Activated CD4-positive, alpha-beta T cell treated with anti-CD3 and anti-CD28 coated beads, Interleukin-2, amount 10 ng/mL, durations not matched to agents 7 days and 5 days (primary cell): ENCODE results near the gene EFNA1. TPM values are rescaled to one million over a fixed set of nuclear protein-coding genes. Genes with fewer than 3 reads are reported as not detected.

Source experiments
- CTCF ChIA-PET: fragments of 350-600 bp; sonication (Branson Sonifier 250); formaldehyde crosslinking; loops from one replicate; lab custom pipeline; 2021; ENCODE audit warnings: antibody characterized with exemption; lab: Charles Lee
- POLR2A ChIA-PET: fragments of 350-600 bp; sonication (Branson Sonifier 250); formaldehyde crosslinking; loops from one replicate; lab custom pipeline; 2021; ENCODE audit warnings: antibody characterized with exemption; lab: Charles Lee
- DNase-seq: peaks from one replicate; pipeline ENCODE4 v3.0.0-alpha.2; 2020
- H3K27ac Mint-ChIP-seq: one replicate; pipeline ENCODE4 v1.8.0; 2021; ENCODE audit warnings: mild to moderate bottlenecking, moderate library complexity, mixed read lengths
- H3K27me3 Mint-ChIP-seq: one replicate; pipeline ENCODE4 v1.8.0; 2021; ENCODE audit warnings: mixed read lengths
- H3K36me3 Mint-ChIP-seq: one replicate; pipeline ENCODE4 v1.8.0; 2021; ENCODE audit warnings: low read depth, mixed read lengths
- H3K4me1 Mint-ChIP-seq: one replicate; pipeline ENCODE4 v1.8.0; 2021; ENCODE audit warnings: mixed read lengths
- H3K4me3 Mint-ChIP-seq: one replicate; pipeline ENCODE4 v1.8.0; 2021; ENCODE audit warnings: mild to moderate bottlenecking, moderate library complexity, mixed read lengths
- H3K9me3 Mint-ChIP-seq: one replicate; pipeline ENCODE4 v1.8.0; 2021; ENCODE audit warnings: mixed read lengths
- total RNA-seq, 2 experiments: library from RNA; stranded (reverse); gene quantifications; one replicate each; pipeline ENCODE4 v1.2.3, GENCODE V29; 2021

The EFNA1 gene
- total RNA-seq, 2 experiments from 2014 or later: 0.15 TPM; not detected in 1

DNA sequence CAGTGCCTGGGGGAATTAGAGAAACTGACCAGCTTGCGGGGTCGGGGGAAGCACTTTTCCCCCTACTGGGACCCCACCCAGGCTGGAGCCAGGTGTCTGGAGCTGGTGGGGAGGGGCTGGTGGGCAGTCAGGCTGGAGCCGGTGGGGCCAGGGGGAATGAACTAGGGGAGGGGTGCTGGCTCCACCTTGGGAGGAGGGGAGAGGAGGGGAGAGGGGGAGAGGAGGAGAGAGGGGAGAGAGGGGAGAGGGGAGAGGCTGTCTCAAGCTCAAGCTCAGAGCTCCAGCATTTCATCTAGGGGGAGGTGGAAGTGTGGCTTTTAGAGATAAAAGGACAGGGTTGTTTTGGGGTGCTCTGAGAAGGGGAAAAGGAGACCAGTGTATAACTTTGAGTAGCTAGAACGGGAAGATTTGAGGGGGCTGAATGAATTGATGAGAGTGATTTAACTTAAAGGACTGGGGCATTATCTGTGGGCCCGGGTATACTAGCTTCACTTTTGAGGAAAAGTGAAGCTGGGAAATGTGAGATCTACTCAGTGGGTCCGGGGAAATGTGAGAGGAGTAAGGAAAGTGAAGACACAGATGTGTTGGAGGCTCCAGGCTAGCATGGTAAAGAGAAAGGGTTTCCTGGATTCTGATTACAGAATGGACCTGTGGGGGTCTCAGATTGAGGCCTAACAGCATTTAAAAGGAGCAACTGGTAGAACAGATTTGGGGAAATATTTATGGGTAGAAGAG, 2.8 kb downstream of the EFNA1 start:
- POLR2A ChIA-PET: interaction anchor here (0.5 kb wide), 1 partner anchor 88 kb away, joined by 3 read pairs; no protein-coding TSS in a partner anchor
- H3K4me3 Mint-ChIP-seq: no peak overlapping the region
- peaks cover 29% of the 10 kb centered on the region for H3K27me3 Mint-ChIP-seq
- no peak overlapping the region for H3K27ac Mint-ChIP-seq
- H3K4me1 Mint-ChIP-seq: peaks cover 49% of the 10 kb centered on the region
- no peaks in the 10 kb centered on the region for H3K9me3 Mint-ChIP-seq
- no peak for DNase-seq
- CTCF ChIA-PET: interaction anchor here (0.6 to 4.0 kb wide), 7 partner anchors 12 to 374 kb away, joined by 3 to 19 read pairs (median 6); partner anchors contain the start of genes KRTCAP2 and TRIM46
- no peaks in the 10 kb centered on the region for H3K36me3 Mint-ChIP-seq

DNA sequence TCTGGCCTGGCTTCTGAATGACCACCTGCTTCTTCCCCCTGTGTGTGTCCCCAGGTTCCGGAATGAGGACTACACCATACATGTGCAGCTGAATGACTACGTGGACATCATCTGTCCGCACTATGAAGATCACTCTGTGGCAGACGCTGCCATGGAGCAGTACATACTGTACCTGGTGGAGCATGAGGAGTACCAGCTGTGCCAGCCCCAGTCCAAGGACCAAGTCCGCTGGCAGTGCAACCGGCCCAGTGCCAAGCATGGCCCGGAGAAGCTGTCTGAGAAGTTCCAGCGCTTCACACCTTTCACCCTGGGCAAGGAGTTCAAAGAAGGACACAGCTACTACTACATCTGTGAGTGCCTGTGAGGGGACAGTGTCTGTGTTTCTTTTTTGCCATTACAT, 3.6 kb downstream of the EFNA1 start:
- Mint-ChIP-seq H3K9me3 (no peaks in the 10 kb centered on the region), H3K4me3 (no peak overlapping the region), H3K27me3 (peaks cover 25% of the 10 kb centered on the region), H3K4me1 (peaks cover 48% of the 10 kb centered on the region), H3K27ac (peak overlapping the region; percentile 25), H3K36me3 (peaks cover 2% of the 10 kb centered on the region)
- DNase-seq: no peak
- ChIA-PET CTCF (interaction anchor here (0.8 to 4.0 kb wide), 8 partner anchors 8 to 46 kb away, joined by 3 to 19 read pairs (median 4); partner anchors contain the start of genes DPM3, KRTCAP2 and TRIM46), POLR2A (interaction anchor here (0.5 kb wide), 1 partner anchor 89 kb away, joined by 3 read pairs; no protein-coding TSS in a partner anchor)

DNA sequence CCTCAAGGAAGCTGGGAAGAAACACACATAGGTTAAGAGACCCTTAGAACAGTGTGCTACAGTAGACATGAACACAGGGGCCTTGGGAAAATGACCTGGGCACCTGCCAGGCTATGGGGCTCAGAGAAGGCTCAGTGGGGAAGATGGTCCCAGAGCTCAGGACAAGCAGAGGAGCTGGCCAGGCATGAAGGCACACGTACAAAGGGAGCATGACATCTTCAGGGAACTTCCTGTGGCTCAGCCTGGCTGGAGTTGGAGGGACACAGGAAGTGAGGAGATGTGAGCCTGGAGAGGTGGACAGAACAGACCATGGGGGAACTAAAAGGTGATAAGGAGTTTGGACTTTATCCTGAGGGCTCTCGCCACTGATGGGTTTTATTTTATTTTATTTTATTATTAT, 4.2 kb downstream of the EFNA1 start:
- H3K36me3 Mint-ChIP-seq: peaks cover 3% of the 10 kb centered on the region
- H3K4me1 Mint-ChIP-seq: peaks cover 48% of the 10 kb centered on the region
- peaks cover 21% of the 10 kb centered on the region for H3K27me3 Mint-ChIP-seq
- no peak for DNase-seq
- peak overlapping the region; percentile 25 for H3K27ac Mint-ChIP-seq
- no peak overlapping the region for H3K4me3 Mint-ChIP-seq
- H3K9me3 Mint-ChIP-seq: no peaks in the 10 kb centered on the region
- CTCF ChIA-PET: interaction anchor here (0.8 to 4.0 kb wide), 7 partner anchors 8 to 47 kb away, joined by 3 to 19 read pairs (median 6); partner anchors contain the start of genes DPM3, KRTCAP2 and TRIM46
- POLR2A ChIA-PET: no interaction called here

DNA sequence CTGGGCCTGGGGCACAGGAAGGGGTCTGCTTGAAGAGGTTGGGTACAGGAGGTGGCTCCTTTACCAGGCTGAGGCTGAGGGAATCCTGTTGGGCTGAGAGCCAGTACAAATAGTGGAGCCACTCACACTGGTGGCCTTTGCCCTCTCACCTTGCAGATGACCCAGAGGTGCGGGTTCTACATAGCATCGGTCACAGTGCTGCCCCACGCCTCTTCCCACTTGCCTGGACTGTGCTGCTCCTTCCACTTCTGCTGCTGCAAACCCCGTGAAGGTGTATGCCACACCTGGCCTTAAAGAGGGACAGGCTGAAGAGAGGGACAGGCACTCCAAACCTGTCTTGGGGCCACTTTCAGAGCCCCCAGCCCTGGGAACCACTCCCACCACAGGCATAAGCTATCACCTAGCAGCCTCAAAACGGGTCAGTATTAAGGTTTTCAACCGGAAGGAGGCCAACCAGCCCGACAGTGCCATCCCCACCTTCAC, 6.2 kb downstream of the EFNA1 start:
- ChIA-PET CTCF (interaction anchor here (1.0 to 1.8 kb wide), 2 partner anchors 34 to 49 kb away, joined by 3 to 5 read pairs; no protein-coding TSS in a partner anchor), POLR2A (no interaction called here)
- H3K9me3 Mint-ChIP-seq: no peaks in the 10 kb centered on the region
- H3K27ac Mint-ChIP-seq: no peak overlapping the region
- peak overlapping the region; percentile 15 for H3K4me3 Mint-ChIP-seq
- H3K36me3 Mint-ChIP-seq: peaks cover 16% of the 10 kb centered on the region
- DNase-seq: no peak
- peaks cover 51% of the 10 kb centered on the region for H3K4me1 Mint-ChIP-seq
- H3K27me3 Mint-ChIP-seq: peaks cover 3% of the 10 kb centered on the region

DNA sequence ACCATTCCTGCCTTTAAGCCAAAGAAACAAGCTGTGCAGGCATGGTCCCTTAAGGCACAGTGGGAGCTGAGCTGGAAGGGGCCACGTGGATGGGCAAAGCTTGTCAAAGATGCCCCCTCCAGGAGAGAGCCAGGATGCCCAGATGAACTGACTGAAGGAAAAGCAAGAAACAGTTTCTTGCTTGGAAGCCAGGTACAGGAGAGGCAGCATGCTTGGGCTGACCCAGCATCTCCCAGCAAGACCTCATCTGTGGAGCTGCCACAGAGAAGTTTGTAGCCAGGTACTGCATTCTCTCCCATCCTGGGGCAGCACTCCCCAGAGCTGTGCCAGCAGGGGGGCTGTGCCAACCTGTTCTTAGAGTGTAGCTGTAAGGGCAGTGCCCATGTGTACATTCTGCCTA, 6.6 kb downstream of the EFNA1 start:
- no peak for DNase-seq
- Mint-ChIP-seq H3K36me3 (peaks cover 19% of the 10 kb centered on the region), H3K27ac (peak overlapping the region; percentile 98), H3K9me3 (no peaks in the 10 kb centered on the region), H3K4me1 (peaks cover 49% of the 10 kb centered on the region), H3K4me3 (peak overlapping the region; percentile 98), H3K27me3 (no peaks in the 10 kb centered on the region)
- ChIA-PET POLR2A (no interaction called here), CTCF (interaction anchor here (1.0 to 1.8 kb wide), 5 partner anchors 34 to 49 kb away, joined by 3 to 7 read pairs (median 4); no protein-coding TSS in a partner anchor)

DNA sequence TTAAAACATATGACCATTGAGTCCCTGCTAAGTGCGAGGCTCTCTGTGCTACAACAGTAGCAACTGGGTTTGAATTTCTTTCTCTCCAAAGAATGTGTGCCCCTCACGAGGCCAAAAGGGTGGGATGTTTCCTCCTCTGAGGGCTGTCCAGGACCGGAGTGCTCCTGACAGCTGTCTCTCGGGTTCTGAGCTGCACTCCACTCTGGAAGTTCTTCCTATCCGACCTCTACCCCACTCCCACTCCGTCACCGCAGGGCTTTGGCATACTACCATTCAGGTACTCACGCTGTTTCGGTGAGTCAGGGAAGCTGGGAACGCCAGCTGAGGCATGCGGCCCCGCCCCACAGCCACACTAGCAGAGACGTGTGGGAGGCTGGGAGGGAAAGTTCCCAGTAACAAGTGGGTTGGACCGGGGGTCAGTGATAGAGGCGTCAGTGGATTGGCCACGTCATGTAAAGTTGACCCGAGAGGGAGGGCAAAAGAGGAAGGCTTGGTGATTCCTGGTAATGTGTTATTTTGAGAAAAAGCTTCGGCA, 7.3 kb downstream of the EFNA1 start:
- peak overlapping the region; percentile 98 for H3K27ac Mint-ChIP-seq
- no peaks in the 10 kb centered on the region for H3K9me3 Mint-ChIP-seq
- H3K4me1 Mint-ChIP-seq: peaks cover 48% of the 10 kb centered on the region
- H3K4me3 Mint-ChIP-seq: peak overlapping the region; percentile 98
- no peaks in the 10 kb centered on the region for H3K27me3 Mint-ChIP-seq
- H3K36me3 Mint-ChIP-seq: peaks cover 21% of the 10 kb centered on the region
- CTCF ChIA-PET: interaction anchor here (0.6 to 1.8 kb wide), 8 partner anchors 25 to 67 kb away, joined by 3 to 12 read pairs (median 3); partner anchors contain the start of gene KRTCAP2
- POLR2A ChIA-PET: no interaction called here
- DNase-seq: peak; percentile 23

DNA sequence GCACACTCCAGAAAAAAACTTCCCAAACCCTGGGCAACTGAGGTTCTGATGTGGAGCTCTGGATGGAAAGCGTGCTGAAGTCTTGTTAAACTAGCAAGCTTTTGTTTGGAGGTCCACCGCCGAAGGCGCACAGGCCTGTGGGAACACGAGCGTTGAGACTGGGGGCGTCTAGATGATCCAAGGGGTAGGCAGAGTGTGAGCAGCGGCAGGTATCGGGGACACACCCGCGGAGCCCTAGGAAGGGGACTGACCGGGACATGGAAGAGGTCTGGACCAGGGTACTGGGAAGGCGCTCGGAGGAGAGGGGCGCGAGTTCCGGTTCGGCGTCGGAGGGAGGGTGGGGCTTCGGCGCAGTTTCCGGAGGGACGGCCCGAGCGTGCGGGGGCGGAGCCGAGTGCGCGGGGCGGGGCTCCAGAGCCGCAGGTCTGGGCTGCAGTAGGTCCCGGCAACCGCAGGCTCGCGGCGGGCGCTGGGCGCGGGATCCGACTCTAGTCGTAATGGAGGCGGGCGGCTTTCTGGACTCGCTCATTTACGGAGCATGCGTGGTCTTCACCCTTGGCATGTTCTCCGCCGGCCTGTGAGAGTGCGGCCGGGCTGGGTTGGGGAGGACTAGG, 7.8 kb downstream of the EFNA1 start, which contains the start of gene SLC50A1:
Gene SLC50A1 (plus strand): TSS at position 438 of the 614 bp plus-strand sequence. CDS start 60 bp downstream, at position 498.
- no peaks in the 10 kb centered on the region for H3K9me3 Mint-ChIP-seq
- ChIA-PET CTCF (interaction anchor here (0.6 to 1.8 kb wide), 8 partner anchors 24 to 68 kb away, joined by 3 to 12 read pairs (median 3); partner anchors contain the start of gene KRTCAP2), POLR2A (no interaction called here)
- H3K36me3 Mint-ChIP-seq: peaks cover 23% of the 10 kb centered on the region
- peaks cover 48% of the 10 kb centered on the region for H3K4me1 Mint-ChIP-seq
- peak within 1 kb of the TSS; percentile 98 for H3K4me3 Mint-ChIP-seq
- H3K27ac Mint-ChIP-seq: peak within 1 kb of the TSS; percentile 98
- no peaks in the 10 kb centered on the region for H3K27me3 Mint-ChIP-seq
- peak; percentile 94 for DNase-seq

DNA sequence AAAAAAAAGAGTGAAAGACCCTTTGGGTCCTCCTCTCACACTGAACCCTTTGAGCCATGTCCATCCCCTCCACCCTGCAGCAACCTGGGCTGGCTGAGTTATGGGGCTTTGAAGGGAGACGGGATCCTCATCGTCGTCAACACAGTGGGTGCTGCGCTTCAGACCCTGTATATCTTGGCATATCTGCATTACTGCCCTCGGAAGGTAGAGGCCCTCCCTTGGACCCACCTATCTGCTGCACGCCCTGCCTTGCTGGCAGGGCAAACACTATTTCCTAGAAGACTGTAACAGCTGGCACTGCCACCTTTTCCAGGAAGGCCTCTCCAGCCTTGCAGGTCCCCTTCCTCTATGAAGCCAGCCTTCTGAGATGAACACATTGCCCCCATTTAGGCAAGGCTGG, 9.1 kb downstream of the EFNA1 start:
- peak; percentile 13 for DNase-seq
- H3K4me1 Mint-ChIP-seq: peaks cover 47% of the 10 kb centered on the region
- H3K27ac Mint-ChIP-seq: peak overlapping the region; percentile 98
- H3K36me3 Mint-ChIP-seq: peaks cover 23% of the 10 kb centered on the region
- peak overlapping the region; percentile 98 for H3K4me3 Mint-ChIP-seq
- ChIA-PET CTCF (interaction anchor here (0.6 to 2.0 kb wide), 9 partner anchors 9 to 113 kb away, joined by 3 to 13 read pairs (median 3); partner anchors contain the start of genes EFNA1 and KRTCAP2), POLR2A (interaction anchor here (0.6 kb wide), 1 partner anchor 766 kb away, joined by 3 read pairs; no protein-coding TSS in a partner anchor)
- H3K27me3 Mint-ChIP-seq: no peaks in the 10 kb centered on the region
- H3K9me3 Mint-ChIP-seq: no peaks in the 10 kb centered on the region

DNA sequence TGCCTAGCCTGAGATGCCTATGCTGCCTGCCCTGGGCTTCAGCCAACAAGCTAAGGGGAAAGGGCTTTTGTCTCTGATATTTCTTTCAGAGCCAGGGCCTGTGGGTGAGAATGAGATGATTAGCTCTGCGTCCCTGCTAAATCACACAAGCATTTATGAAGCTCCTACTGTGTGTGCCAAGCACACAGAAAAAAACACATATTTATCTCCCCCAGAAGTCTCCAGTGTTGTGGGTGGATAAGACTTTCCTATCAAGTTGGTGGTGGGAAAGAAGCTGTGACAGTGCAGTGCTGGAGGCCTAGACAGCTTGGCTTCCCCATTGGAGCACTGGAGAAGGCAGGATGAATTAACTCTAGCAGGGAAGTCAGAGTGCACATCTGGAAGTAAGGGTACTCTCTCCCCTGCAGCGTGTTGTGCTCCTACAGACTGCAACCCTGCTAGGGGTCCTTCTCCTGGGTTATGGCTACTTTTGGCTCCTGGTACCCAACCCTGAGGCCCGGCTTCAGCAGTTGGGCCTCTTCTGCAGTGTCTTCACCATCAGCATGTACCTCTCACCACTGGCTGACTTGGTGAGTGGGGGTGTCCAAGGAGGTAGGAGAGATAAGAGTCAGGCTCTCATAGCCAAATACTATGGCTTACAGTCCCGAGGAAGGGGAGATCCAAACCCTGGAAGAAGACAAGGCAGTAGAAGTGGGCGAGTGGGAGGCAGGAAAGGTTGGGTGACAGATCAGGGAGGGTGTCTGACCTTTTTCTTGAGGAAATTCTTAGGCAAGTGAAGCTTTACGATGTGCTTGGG, 9.7 kb downstream of the EFNA1 start:
- Mint-ChIP-seq H3K36me3 (peaks cover 23% of the 10 kb centered on the region), H3K4me3 (peak overlapping the region; percentile 98), H3K27me3 (no peaks in the 10 kb centered on the region), H3K9me3 (no peaks in the 10 kb centered on the region), H3K4me1 (peaks cover 45% of the 10 kb centered on the region), H3K27ac (peak overlapping the region; percentile 98)
- DNase-seq: no peak
- ChIA-PET POLR2A (interaction anchor here (0.6 kb wide), 1 partner anchor 765 kb away, joined by 3 read pairs; no protein-coding TSS in a partner anchor), CTCF (interaction anchor here (0.6 to 2.0 kb wide), 7 partner anchors 9 to 112 kb away, joined by 3 to 13 read pairs (median 5); partner anchors contain the start of gene KRTCAP2)

DNA sequence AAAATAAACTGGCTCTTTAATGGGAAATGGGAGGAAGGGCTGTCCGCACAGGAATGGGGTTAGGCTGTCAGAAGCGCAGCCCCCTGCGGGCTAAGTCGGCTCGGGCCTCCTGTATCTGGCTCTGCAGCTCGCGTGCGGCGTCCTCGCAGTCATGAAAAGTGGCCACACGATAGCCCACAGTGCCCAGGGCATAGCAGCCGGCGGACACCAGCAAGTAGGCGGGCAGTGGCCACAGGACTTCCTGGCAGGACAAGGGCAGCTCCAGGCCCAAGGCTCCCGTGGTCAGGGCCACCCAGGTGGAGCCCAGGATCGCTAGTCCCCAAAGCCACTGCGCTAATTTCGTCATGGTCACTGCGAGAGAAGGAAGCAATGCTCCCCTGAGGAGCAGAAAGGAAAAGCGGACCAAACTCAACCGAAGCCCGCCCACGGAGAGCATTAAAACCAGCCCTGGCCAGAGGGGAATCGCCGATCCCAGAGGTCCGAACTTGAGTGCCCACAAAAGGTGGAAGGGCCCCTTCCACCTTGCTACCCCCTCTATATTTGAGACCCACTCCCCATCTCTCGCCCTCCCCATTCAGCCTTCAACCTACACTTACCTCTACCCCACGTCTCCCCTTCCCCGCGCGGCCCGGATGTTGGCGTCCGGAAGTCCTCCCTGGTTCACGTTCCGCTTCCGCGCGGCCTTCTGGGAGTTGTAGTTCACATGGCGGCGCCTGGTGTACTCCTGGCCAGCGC, 12.4 kb downstream of the EFNA1 start, which contains the start of gene DPM3:
Gene DPM3 (minus strand): TSS at position 637 of the 735 bp plus-strand sequence. CDS start 291 bp downstream, at position 346.
- Mint-ChIP-seq H3K36me3 (peaks cover 23% of the 10 kb centered on the region), H3K4me1 (peaks cover 36% of the 10 kb centered on the region), H3K27me3 (peaks cover 1% of the 10 kb centered on the region), H3K9me3 (no peaks in the 10 kb centered on the region), H3K27ac (peak within 1 kb of the TSS; percentile 85), H3K4me3 (peak within 1 kb of the TSS; percentile 88)
- ChIA-PET CTCF (interaction anchor here (1.0 to 1.9 kb wide), 4 partner anchors 8 to 55 kb away, joined by 3 to 8 read pairs (median 4); partner anchors contain the start of gene KRTCAP2), POLR2A (no interaction called here)
- peak; percentile 92 for DNase-seq

DNA sequence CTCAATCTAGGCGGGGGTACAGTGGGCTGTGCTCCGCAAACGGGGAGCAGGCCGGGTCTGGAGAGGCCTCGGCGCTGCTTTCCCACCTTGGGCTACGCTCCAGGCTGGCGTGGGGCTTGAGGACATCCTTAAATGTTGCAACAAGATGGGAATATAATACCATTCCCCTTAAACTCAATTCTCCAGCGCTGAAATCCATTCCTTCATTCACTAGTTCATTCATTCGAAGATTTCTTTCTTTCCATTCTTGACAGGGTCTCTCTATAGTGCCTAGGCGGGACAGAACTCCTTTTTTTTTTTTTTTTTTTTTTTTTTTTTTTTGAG, 12.9 kb downstream of the EFNA1 start:
- H3K27me3 Mint-ChIP-seq: peaks cover 4% of the 10 kb centered on the region
- no peaks in the 10 kb centered on the region for H3K9me3 Mint-ChIP-seq
- ChIA-PET CTCF (interaction anchor here (1.0 to 1.9 kb wide), 4 partner anchors 9 to 56 kb away, joined by 3 to 8 read pairs (median 4); partner anchors contain the start of gene KRTCAP2), POLR2A (no interaction called here)
- peaks cover 35% of the 10 kb centered on the region for H3K4me1 Mint-ChIP-seq
- peak overlapping the region; percentile 85 for H3K27ac Mint-ChIP-seq
- H3K4me3 Mint-ChIP-seq: peak overlapping the region; percentile 88
- DNase-seq: no peak
- peaks cover 23% of the 10 kb centered on the region for H3K36me3 Mint-ChIP-seq
